SU-DHL-6 (cell line): Measurements from ENCODE around the gene NPIPB8.
"Not testable (repeated sequence)": the region's sequence is repeated elsewhere in the genome, so short reads cannot be mapped to it uniquely, and the experiment has no call there.

Source experiments
- CTCF ChIP-seq: fragments of 200-600 bp; sonication (generic); IDR thresholded peaks from one replicate; pipeline ENCODE4 v1.5.1; 2017; ENCODE audit warnings: antibody characterized with exemption, mild to moderate bottlenecking, low read length, moderate library complexity; ENCODE audit not compliant: insufficient read depth, poor library complexity, severe bottlenecking
- EZH2phosphoT487 ChIP-seq: fragments of 200-600 bp; sonication (generic), shearing (Covaris generic); conservative IDR thresholded peaks from 2 replicates; pipeline ENCODE4 v1.6.1; 2018; ENCODE audit warnings: mild to moderate bottlenecking, antibody characterized with exemption, low read length, moderate library complexity, mixed read lengths

DNA sequence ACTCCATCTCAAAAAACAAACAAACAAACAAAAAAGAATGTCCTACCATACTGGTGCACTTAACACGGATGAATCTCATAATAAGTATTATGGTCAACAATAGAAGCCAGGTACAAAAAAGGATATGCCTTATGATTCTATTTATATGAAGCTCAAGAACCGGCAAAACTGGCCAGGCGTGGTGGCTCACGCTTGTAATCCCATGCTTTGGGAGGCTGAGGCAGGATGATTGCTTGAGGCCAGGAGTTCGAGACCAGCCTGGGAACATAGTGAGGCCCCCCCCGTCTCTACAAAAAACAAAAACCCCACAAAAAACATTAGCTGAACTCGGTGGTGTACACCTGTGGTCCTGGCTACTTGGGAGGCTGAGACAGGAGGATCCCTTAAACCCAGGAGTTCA lies 66.4 kb downstream of the NPIPB8 start:
- not testable (repeated sequence) for TF ChIP-seq CTCF, EZH2phosphoT487
